IPS DF 4.7 (cell line): ENCODE measurements around the gene ZNF800.

Experiments
- DNase-seq: peaks from one replicate; pipeline ENCODE4 v3.0.0-alpha.2; 2013; ENCODE audit warnings: low spot score; ENCODE audit errors: extremely low read depth

Gene ZNF800

GRCh38 chr7:127390817-127391590, 1.5 kb downstream of the ZNF800 start:
- no peak for DNase-seq

- DNase-seq: no peak
These were observed 2.2 kb downstream of the ZNF800 start for GRCh38 chr7:127390186-127390816.

DNA sequence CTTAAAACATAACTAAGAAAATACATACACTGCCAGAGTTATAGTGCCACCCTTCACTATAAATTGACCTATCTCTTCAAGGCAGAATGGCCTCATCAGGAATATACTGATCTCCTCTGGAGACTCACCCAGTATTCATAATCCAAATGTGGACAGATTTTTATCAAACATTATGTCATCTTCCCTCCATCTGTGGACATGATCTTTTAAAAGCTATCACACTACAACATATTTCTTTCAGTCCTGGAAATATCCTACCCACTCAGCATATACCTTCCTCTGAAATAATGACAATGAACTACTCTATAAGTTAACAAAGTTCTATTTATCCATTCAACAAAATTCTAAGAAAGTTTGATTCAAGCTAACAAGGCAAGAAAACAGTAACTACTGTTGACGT, 3.2 kb downstream of the ZNF800 start:
- no peak for DNase-seq

- no peak for DNase-seq
These were observed 4.5 kb downstream of the ZNF800 start for GRCh38 chr7:127387974-127388373.

GRCh38 chr7:127383123-127383835, 9.2 kb downstream of the ZNF800 start:
- no peak for DNase-seq

- DNase-seq: no peak
These were observed 10.0 kb downstream of the ZNF800 start for GRCh38 chr7:127382301-127383085.

- DNase-seq: no peak
These were observed 12.0 kb downstream of the ZNF800 start for GRCh38 chr7:127380479-127380878.

DNA sequence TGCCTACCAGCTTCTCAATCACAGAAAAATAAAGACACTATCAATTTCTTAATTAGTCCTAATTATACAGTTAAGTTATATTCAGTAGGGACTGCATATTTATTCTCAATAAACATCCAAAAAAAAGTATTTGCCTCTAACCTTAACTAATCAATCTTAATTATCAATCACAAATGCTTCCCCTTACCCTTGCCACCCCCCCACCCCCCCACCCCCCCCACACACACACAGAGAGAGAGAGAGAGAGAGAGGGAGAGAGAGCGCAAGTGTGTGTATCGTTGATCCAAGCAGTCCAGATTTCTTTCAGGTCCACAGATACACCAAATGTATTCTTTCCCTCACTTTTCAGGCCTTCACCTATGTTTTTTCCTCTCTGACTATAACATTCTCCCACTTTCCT, 12.9 kb downstream of the ZNF800 start:
- no peak for DNase-seq

- DNase-seq: no peak
These were observed 14.0 kb downstream of the ZNF800 start for GRCh38 chr7:127378537-127378936.

GRCh38 chr7:127377425-127377824, 15.1 kb downstream of the ZNF800 start:
- no peak for DNase-seq

DNA sequence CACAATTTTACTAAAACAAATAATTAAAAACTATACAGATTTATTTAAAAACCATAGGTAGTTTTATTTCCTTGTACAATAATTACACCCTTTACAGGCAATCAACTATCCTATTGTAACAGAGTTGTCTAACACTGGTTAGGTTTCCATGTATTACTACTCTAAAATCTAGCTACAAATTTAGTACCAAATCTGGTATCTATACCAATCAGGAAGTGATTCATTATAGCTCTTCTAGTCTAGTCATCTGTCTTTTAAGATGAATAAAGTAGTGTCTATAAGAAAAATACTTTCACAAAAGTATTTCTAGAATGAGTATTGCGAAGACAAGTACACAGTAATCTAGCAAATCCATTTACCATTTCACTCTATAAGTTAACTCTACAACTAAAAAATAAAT, 16.9 kb downstream of the ZNF800 start:
- no peak for DNase-seq

DNA sequence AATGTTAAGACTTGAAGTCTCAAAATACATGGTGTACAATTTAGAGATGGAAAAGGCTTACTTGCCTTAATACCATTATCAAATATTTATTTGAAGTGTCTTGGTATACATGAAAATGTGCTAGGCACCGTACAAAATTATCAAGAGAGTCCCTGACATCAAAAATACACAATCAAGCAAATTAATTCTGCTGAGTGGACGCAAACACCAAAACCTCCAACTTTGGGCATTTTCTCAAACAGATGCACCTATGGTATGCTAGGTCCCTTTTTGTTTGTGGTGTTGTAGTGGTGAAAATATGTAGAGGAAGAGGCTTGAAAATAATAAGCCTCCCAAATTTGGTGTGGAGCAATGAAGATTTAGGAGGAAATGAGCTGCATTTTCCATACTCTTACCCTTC, 24.8 kb downstream of the ZNF800 start:
- no peak for DNase-seq

GRCh38 chr7:127366680-127367079, 25.8 kb downstream of the ZNF800 start:
- no peak for DNase-seq

- DNase-seq: no peak
These were observed 26.6 kb downstream of the ZNF800 start for GRCh38 chr7:127365957-127366315.

GRCh38 chr7:127365164-127365956, 27.1 kb downstream of the ZNF800 start:
- no peak for DNase-seq

DNA sequence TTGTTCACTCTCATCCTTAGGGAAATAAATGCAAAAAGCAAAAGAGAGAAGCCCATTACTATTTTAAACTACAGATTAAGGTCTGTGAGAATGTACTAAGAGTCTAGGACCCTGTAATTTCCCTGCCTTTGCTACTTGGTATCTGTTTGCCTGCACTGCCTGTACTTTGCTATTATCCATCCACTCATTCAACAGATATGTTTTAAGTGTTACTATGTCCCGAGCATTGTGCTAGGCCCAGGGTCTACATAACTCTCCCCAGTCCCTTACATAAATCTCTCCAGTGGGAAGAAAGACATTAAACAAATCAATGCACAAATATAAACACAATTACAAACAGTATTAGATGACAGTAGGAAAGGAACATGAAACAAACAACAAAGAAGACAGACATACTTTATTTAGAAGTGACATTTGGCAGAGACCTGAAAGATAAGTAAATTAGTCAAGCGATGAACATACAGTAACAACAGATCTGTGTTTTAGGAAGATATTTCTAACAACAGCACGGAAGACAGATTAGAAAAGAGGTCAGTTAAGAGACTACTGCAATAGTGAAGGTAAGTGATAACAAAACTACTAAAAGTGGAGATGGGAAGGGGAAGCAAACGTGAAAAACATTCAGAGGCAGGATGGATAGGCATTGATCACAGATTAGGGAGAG, 30.0 kb downstream of the ZNF800 start:
- no peak for DNase-seq

DNA sequence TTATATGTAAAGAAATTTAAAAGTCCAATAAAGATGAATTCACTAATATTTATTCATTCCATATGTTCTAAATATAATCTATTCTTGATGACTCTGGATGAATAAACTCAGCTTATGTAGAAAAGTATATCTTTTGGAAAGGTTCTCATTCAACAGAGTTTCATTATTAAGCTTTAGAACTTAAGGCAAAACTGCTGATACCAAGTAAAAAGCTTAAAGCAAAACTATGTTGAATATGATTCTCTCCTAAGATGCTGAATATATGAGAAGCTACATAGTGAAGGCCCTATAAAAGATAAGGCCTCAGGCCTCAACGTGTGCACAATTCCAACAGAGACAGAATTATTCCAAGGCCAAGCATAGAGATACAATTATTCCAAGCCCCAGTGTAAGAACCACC, 30.8 kb downstream of the ZNF800 start:
- DNase-seq: no peak

- no peak for DNase-seq
These were observed 33.5 kb downstream of the ZNF800 start for GRCh38 chr7:127359011-127359410.

GRCh38 chr7:127353897-127354296, 38.6 kb downstream of the ZNF800 start:
- no peak for DNase-seq

DNA sequence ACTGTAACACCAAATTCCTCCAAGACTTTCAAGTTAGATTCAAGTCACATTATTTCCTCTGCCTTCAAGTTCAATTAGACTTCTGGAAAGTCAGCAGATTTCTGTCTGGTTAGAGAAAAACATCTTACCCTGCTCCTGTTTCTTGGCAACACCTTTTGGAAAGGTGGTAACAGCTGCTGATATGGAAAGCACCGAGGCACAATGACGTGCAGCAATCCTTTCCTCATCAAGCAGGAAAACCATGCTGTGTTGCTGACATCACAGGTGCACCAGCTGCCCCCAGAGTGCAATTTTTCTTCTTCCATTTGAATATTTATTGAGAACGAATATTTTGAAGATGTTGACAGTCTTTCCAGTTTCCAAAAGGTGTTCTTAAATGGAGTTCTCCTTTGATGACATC, 41.9 kb downstream of the ZNF800 start:
- no peak for DNase-seq
